ENCODE results near the gene FAAP100. TPM values are rescaled to one million over a fixed set of nuclear protein-coding genes. Genes with fewer than 3 reads are reported as not detected.

Gene FAAP100
- total RNA-seq, 1 experiment from 2014 or later = 34.0 TPM

DNA sequence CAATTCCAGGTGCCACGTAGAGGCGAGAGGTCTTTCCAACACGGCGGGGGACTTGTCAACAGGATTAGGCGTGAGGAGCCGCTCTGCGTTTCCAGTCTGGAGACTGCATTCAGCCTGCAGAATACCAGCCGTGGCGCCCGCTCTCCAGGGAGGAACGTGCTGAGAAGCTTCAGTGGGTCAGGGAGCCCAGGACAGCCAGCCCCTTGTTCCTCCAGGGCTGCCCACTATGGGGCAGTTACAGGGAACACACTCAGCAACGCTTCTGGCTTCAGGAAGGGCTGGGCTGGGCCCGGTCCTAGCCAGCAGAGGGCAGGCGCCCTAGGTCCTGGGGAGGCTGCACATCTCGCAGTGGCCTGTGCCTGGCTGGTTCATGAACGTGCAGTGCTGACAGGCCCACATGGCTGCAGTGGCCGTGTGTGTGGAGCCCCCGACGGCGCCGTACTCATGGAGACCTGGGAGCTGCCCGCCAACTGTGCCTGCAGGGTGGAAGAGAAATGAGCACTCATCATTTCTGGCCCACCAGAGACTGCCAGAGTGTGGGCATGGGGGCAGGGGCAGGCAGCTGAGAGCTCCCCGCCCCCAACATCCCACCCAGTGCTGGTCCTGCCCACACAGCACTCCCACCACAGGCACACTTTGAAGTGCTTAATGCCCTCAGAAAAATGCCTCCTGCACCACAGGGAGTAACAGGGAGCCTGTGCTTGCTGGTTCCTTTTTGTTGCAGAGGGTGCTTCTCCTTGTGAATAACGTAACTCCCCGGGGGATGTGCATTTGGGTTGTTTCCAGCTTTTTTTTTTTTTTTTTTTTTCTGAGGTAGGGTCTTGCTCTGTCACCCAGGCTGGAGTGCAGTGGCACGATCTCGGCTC is 7.0 kb upstream of the FAAP100 start:
- Histone ChIP-seq H3K9me2 (ENCODE audit: insufficient read depth) (no peaks in the 10 kb centered on the region), H3K36me3 (ENCODE audit: low read depth) (peaks cover 4% of the 10 kb centered on the region; the same call in 1 of the 2 replicates), H3F3A (ENCODE audit: insufficient read depth, low read depth) (peaks cover 33% of the 10 kb centered on the region), H4K20me1 (ENCODE audit: insufficient read depth) (0 out of 2 replicates have a peak, but pooled peaks cover 5% of the 10 kb centered on the region), H3K27me3 (ENCODE audit: insufficient read depth, low read depth) (no peaks in the 10 kb centered on the region), H3K79me2 (ENCODE audit: low read depth) (no peaks in the 10 kb centered on the region), H3K4me2 (no peak overlapping the region), H3K4me1 (replicated peaks; ENCODE audit: insufficient read depth) (peaks cover 5% of the 10 kb centered on the region; the same call in 1 of the 2 replicates), H2AFZ (no peak overlapping the region), H3K9me3 (ENCODE audit: insufficient read depth, low read depth) (no peaks in the 10 kb centered on the region), H3K27ac (no peak overlapping the region), H3K4me3 (no peak overlapping the region)
- ChIA-PET CTCF (no interaction called here), POLR2A (ENCODE audit: unreplicated experiment) (no interaction called here)
- TF ChIP-seq CTCF (conservative IDR thresholded peaks at IDR 0.05) = no peak
- no peak for TF ChIP-seq EZH2 (IDR thresholded peaks at IDR 0.05; ENCODE audit: low read depth)
- no TSS peak for BruUV-seq (replicated peaks)
- DNase-seq = no peak
- intact Hi-C loops (cut with micrococcal nuclease; ENCODE audit: unreplicated experiment) = no loop called here

DNA sequence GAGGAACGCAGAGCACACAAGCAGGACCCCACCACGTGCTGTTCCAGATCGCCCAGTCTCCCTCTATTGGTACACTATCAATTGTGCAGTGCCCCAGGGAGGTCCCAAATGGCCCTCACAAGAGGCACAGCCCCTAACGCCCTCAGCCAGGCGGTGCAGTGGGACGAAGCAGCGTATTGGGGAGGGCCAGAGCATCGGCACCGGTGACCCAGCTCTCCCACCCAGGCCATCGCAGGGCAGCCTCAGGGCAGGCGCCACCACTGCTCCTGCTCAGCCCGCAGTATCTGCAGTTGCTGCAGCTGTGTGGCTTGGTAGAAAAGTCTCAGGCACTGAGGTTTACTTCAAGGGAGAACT is 5.9 kb upstream of the FAAP100 start:
- Histone ChIP-seq H3K79me2 (ENCODE audit: low read depth) (no peaks in the 10 kb centered on the region), H3K4me2 (no peak overlapping the region), H3K27ac (no peak overlapping the region), H3K36me3 (ENCODE audit: low read depth) (no peaks in the 10 kb centered on the region), H3K4me1 (replicated peaks; ENCODE audit: insufficient read depth) (peaks cover 10% of the 10 kb centered on the region), H3K4me3 (no peak overlapping the region), H3F3A (ENCODE audit: insufficient read depth, low read depth) (peaks cover 40% of the 10 kb centered on the region), H2AFZ (no peak overlapping the region), H3K9me2 (ENCODE audit: insufficient read depth) (no peaks in the 10 kb centered on the region), H3K9me3 (ENCODE audit: insufficient read depth, low read depth) (no peaks in the 10 kb centered on the region), H4K20me1 (ENCODE audit: insufficient read depth) (0 out of 2 replicates have a peak, but pooled peaks cover 5% of the 10 kb centered on the region), H3K27me3 (ENCODE audit: insufficient read depth, low read depth) (no peaks in the 10 kb centered on the region)
- ChIA-PET POLR2A (ENCODE audit: unreplicated experiment) (no interaction called here), CTCF (no interaction called here)
- intact Hi-C loops (cut with micrococcal nuclease; ENCODE audit: unreplicated experiment) = no loop called here
- no TSS peak for BruUV-seq (replicated peaks)
- no peak for TF ChIP-seq EZH2 (IDR thresholded peaks at IDR 0.05; ENCODE audit: low read depth)
- DNase-seq = no peak

DNA sequence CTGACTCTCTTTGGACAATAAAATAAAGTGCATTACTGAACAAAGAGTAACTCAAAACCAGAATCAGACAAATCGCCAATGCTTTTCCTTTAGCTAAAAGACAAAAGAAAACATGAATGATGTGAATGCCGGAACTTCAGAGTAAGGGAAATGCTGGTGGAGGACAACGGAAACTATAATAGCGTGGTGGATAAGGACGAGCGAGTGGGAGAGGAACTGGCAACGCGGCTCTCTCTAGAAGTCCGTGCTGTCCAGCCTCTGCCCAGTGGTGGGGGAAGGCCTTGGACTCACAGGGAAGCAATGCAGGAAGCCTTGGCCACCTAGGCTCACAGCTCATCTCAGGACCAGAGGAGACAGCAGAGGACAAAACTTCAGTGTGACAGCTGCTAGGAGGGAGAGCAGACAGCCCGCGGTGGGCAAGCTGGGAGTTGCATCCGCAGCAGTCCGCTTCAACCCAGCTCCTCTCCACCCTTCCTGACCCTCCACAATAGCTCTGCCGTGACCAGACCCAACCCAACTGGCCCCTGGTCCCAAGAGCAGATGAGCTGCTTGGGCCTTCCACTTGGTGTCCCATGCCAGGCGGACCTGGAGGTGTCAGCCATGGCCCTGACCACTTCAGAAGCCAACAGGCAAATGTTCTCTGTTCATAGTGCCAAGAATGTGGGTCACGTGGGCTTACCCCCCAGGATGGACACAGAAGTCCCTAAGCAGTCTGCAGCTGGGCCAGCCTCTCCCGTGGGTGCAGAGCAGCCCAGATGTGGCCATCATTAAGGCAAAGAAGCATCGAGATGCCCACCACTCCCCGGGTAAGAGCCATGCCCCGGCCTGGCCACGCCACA is 5.3 kb upstream of the FAAP100 start:
- Histone ChIP-seq H3K27me3 (ENCODE audit: insufficient read depth, low read depth) (no peaks in the 10 kb centered on the region), H3F3A (ENCODE audit: insufficient read depth, low read depth) (peaks cover 40% of the 10 kb centered on the region), H3K9me2 (ENCODE audit: insufficient read depth) (no peaks in the 10 kb centered on the region), H3K4me3 (no peak overlapping the region), H2AFZ (no peak overlapping the region), H3K27ac (no peak overlapping the region), H3K79me2 (ENCODE audit: low read depth) (no peaks in the 10 kb centered on the region), H3K4me1 (replicated peaks; ENCODE audit: insufficient read depth) (peaks cover 10% of the 10 kb centered on the region), H3K4me2 (no peak overlapping the region), H3K36me3 (ENCODE audit: low read depth) (no peaks in the 10 kb centered on the region), H3K9me3 (ENCODE audit: insufficient read depth, low read depth) (no peaks in the 10 kb centered on the region), H4K20me1 (ENCODE audit: insufficient read depth) (0 out of 2 replicates have a peak, but pooled peaks cover 5% of the 10 kb centered on the region)
- BruUV-seq (replicated peaks) = no TSS peak
- CTCF ChIA-PET = no interaction called here
- POLR2A ChIA-PET (ENCODE audit: unreplicated experiment) = no interaction called here
- no peak for DNase-seq
- TF ChIP-seq EZH2 (IDR thresholded peaks at IDR 0.05; ENCODE audit: low read depth) (no peak), CTCF (conservative IDR thresholded peaks at IDR 0.05) (no peak)
- intact Hi-C loops (cut with micrococcal nuclease; ENCODE audit: unreplicated experiment) = no loop called here
